ENCODE data around the gene CHD9. TPM values are rescaled to one million over a fixed set of nuclear protein-coding genes. Genes with fewer than 3 reads are reported as not detected.

CHD9 gene
- polyA plus RNA-seq, 1 donor from 2014 or later: 69.3 TPM

GRCh38 chr16:53057658-53058057 is 2.9 kb downstream of the CHD9 start:
- TF ChIP-seq EZH2 (IDR thresholded peaks at IDR 0.05; ENCODE audit: borderline replicate concordance, insufficient read depth, low read length, poor library complexity, severe bottlenecking) (no peak), POLR2AphosphoS5 (IDR thresholded peaks at IDR 0.05) (no peak), TAF1 (IDR thresholded peaks at IDR 0.05; ENCODE audit: low read depth) (no peak), CTCF (IDR thresholded peaks at IDR 0.05; ENCODE audit: poor library complexity, severe bottlenecking) (no peak), RAD21 (conservative IDR thresholded peaks at IDR 0.05) (no peak)
- no peaks in the 10 kb centered on the region for H3K79me2 ChIP-seq (replicated peaks; ENCODE audit: insufficient read depth, low read length)

GRCh38 chr16:53058441-53058840 is 3.6 kb downstream of the CHD9 start:
- Histone ChIP-seq H3K27me3 (ENCODE audit: insufficient read depth, low read depth, low read length) (no peaks in the 10 kb centered on the region), H3F3A (ENCODE audit: insufficient read depth, low read length, poor library complexity, severe bottlenecking) (no peaks in the 10 kb centered on the region), H3K27ac (ENCODE audit: low read length) (no peak overlapping the region), H3K9me2 (ENCODE audit: insufficient read depth, low read length) (no peaks in the 10 kb centered on the region), H3K36me3 (ENCODE audit: insufficient read depth, low read length) (no peaks in the 10 kb centered on the region), H3K9me3 (ENCODE audit: low read length) (no peaks in the 10 kb centered on the region), H3K79me2 (replicated peaks; ENCODE audit: insufficient read depth, low read length) (no peaks in the 10 kb centered on the region), H3K9ac (ENCODE audit: low read length) (no peak overlapping the region), H3K4me3 (ENCODE audit: low read length) (no peak overlapping the region), H4K20me1 (ENCODE audit: insufficient read depth) (no peaks in the 10 kb centered on the region), H3K4me2 (ENCODE audit: low read length) (no peak overlapping the region), H2AFZ (ENCODE audit: low read depth, low read length) (no peak overlapping the region)
- TF ChIP-seq EP300 (conservative IDR thresholded peaks at IDR 0.05; ENCODE audit: poor library complexity, severe bottlenecking): no peak

More at GRCh38 chr16:53057658-53058057, 2.9 kb downstream of the CHD9 start:
- H3K27me3 ChIP-seq (ENCODE audit: insufficient read depth, low read depth, low read length): no peaks in the 10 kb centered on the region
- no peak overlapping the region for H3K4me2 ChIP-seq (ENCODE audit: low read length)
- no peak overlapping the region for H3K27ac ChIP-seq (ENCODE audit: low read length)
- H4K20me1 ChIP-seq (ENCODE audit: insufficient read depth): no peaks in the 10 kb centered on the region
- no peaks in the 10 kb centered on the region for H3K9me3 ChIP-seq (ENCODE audit: low read length)
- no peaks in the 10 kb centered on the region for H3K36me3 ChIP-seq (ENCODE audit: insufficient read depth, low read length)
- H3K9me2 ChIP-seq (ENCODE audit: insufficient read depth, low read length): no peaks in the 10 kb centered on the region
- no peak overlapping the region for H2AFZ ChIP-seq (ENCODE audit: low read depth, low read length)
- no peaks in the 10 kb centered on the region for H3F3A ChIP-seq (ENCODE audit: insufficient read depth, low read length, poor library complexity, severe bottlenecking)
- H3K4me3 ChIP-seq (ENCODE audit: low read length): no peak overlapping the region
- H3K9ac ChIP-seq (ENCODE audit: low read length): no peak overlapping the region

- Histone ChIP-seq H3K4me3 (ENCODE audit: low read length) (no peak overlapping the region), H2AFZ (ENCODE audit: low read depth, low read length) (no peak overlapping the region), H3K27me3 (ENCODE audit: insufficient read depth, low read depth, low read length) (no peaks in the 10 kb centered on the region), H3K4me2 (ENCODE audit: low read length) (no peak overlapping the region), H3K79me2 (replicated peaks; ENCODE audit: insufficient read depth, low read length) (no peaks in the 10 kb centered on the region), H3K9ac (ENCODE audit: low read length) (no peak overlapping the region), H3F3A (ENCODE audit: insufficient read depth, low read length, poor library complexity, severe bottlenecking) (no peaks in the 10 kb centered on the region), H3K36me3 (ENCODE audit: insufficient read depth, low read length) (no peaks in the 10 kb centered on the region), H4K20me1 (ENCODE audit: insufficient read depth) (no peaks in the 10 kb centered on the region), H3K9me3 (ENCODE audit: low read length) (no peaks in the 10 kb centered on the region), H3K9me2 (ENCODE audit: insufficient read depth, low read length) (no peaks in the 10 kb centered on the region), H3K27ac (ENCODE audit: low read length) (no peak overlapping the region)
- TF ChIP-seq POLR2AphosphoS5 (IDR thresholded peaks at IDR 0.05) (no peak), EZH2 (IDR thresholded peaks at IDR 0.05; ENCODE audit: borderline replicate concordance, insufficient read depth, low read length, poor library complexity, severe bottlenecking) (no peak), REST (IDR thresholded peaks at IDR 0.05; ENCODE audit: borderline replicate concordance) (no peak), MXI1 (conservative IDR thresholded peaks at IDR 0.05; ENCODE audit: poor library complexity, severe bottlenecking) (no peak), EP300 (conservative IDR thresholded peaks at IDR 0.05; ENCODE audit: poor library complexity, severe bottlenecking) (no peak), RAD21 (conservative IDR thresholded peaks at IDR 0.05) (no peak)
Observed at GRCh38 chr16:53058882-53059281, 4.1 kb downstream of the CHD9 start.

Measured in neural cell (in vitro differentiated cells).